Measurements from ENCODE around the gene VSIG1. TPM values are rescaled to one million over a fixed set of nuclear protein-coding genes. Genes with fewer than 3 reads are reported as not detected.

Gene VSIG1
- total and polyA plus RNA-seq, 2 of the 8 experiments (the other 6 are each of a cell fraction or from before 2014, with no cell fraction given): 2.2 to 2.9 TPM

- no peak overlapping the region for H2AK5ac ChIP-seq (ENCODE audit: low read depth, low read length)
- TF ChIP-seq CBX5 (IDR thresholded peaks at IDR 0.05; ENCODE audit: low read depth, low read length) (no peak), KDM4A (IDR thresholded peaks at IDR 0.05; ENCODE audit: low read depth, low read length, severe bottlenecking) (no peak), RNF2 (IDR thresholded peaks at IDR 0.05; ENCODE audit: borderline replicate concordance, low read depth, low read length, missing control alignments, poor library complexity, severe bottlenecking) (no peak), USF2 (IDR thresholded peaks at IDR 0.05; ENCODE audit: low read length) (no peak), CEBPB (IDR thresholded peaks at IDR 0.05; ENCODE audit: low read depth, low read length) (no peak), EZH2 (IDR thresholded peaks at IDR 0.05; ENCODE audit: low read depth, low read length, severe bottlenecking) (no peak), CHD1 (IDR thresholded peaks at IDR 0.05; ENCODE audit: low read depth, low read length) (no peak), CHD2 (IDR thresholded peaks at IDR 0.05; ENCODE audit: low read length) (no peak), YY1 (IDR thresholded peaks at IDR 0.05; ENCODE audit: low read depth, low read length) (no peak), RBBP5 (IDR thresholded peaks at IDR 0.05; ENCODE audit: borderline replicate concordance, low read depth, low read length) (no peak), MAFK (IDR thresholded peaks at IDR 0.05; ENCODE audit: low read depth, low read length) (no peak), ZNF274 (IDR thresholded peaks at IDR 0.05; ENCODE audit: borderline replicate concordance, extremely low read depth, low read length) (no peak), SP4 (IDR thresholded peaks at IDR 0.05; ENCODE audit: low read length) (no peak), HDAC6 (IDR thresholded peaks at IDR 0.05; ENCODE audit: low read depth, low read length) (no peak)
Observed at GRCh38 chrX:108059801-108060200, 14.9 kb downstream of the VSIG1 start.

More at GRCh38 chrX:108059801-108060200, 14.9 kb downstream of the VSIG1 start:
- Histone ChIP-seq H3K23ac (ENCODE audit: insufficient read length) (no peak overlapping the region), H2BK120ac (replicated peaks; ENCODE audit: low read depth, low read length) (no peak overlapping the region), H4K91ac (replicated peaks; ENCODE audit: insufficient read length, low read length) (no peak overlapping the region), H2BK20ac (ENCODE audit: low read length) (no peak overlapping the region), H3K36me3 (ENCODE audit: control insufficient read depth in 2 of 4, insufficient read depth in 4 of 4, low read length in 3 of 4) (no peaks in the 10 kb centered on the region), H2BK12ac (ENCODE audit: low read depth, low read length) (no peak overlapping the region), H2AFZ (ENCODE audit: low read length) (no peak overlapping the region), H4K20me1 (replicated peaks in 1 of 2; ENCODE audit: control insufficient read depth in 1 of 2, insufficient read depth in 2 of 2, low read length in 2 of 2) (no peaks in the 10 kb centered on the region), H3K4ac (replicated peaks; ENCODE audit: insufficient read length, low read depth, low read length) (no peak overlapping the region), H4K5ac (ENCODE audit: insufficient read length, low read depth, low read length) (no peak overlapping the region), H3K4me3 (ENCODE audit: extremely low read depth in 1 of 4, insufficient read depth in 2 of 4, low read depth in 3 of 4, low read length in 4 of 4) (no peak overlapping the region), H3K79me1 (ENCODE audit: low read depth, low read length) (no peaks in the 10 kb centered on the region), H3K9ac (replicated peaks in 1 of 4; ENCODE audit: extremely low read depth in 1 of 4, low read depth in 3 of 4, low read length in 3 of 4) (no peak overlapping the region), H2BK15ac (ENCODE audit: low read length) (no peak overlapping the region), H4K8ac (ENCODE audit: extremely low read depth, insufficient read depth, low read length) (no peak overlapping the region), H3K56ac (replicated peaks; ENCODE audit: insufficient read length, low read depth, low read length) (no peak overlapping the region), H3K4me2 (ENCODE audit: insufficient read depth in 1 of 2, low read depth in 2 of 2, low read length in 2 of 2) (no peak overlapping the region), H3K27me3 (replicated peaks in 1 of 4; ENCODE audit: control insufficient read depth in 3 of 4, extremely low read depth in 1 of 4, insufficient read depth in 3 of 4, low read length in 3 of 4) (no peaks in the 10 kb centered on the region), H3K9me3 (ENCODE audit: insufficient read depth in 2 of 2, low read depth in 1 of 2, low read length in 1 of 2) (no peaks in the 10 kb centered on the region), H3K79me2 (ENCODE audit: control insufficient read depth in 1 of 2, insufficient read depth in 2 of 2, low read length in 2 of 2) (no peaks in the 10 kb centered on the region), H3K27ac (ENCODE audit: low read depth, low read length) (no peak overlapping the region), H2BK5ac (ENCODE audit: low read depth, low read length) (no peak overlapping the region), H3K23me2 (ENCODE audit: low read depth, low read length) (no peaks in the 10 kb centered on the region), H3K4me1 (replicated peaks in 1 of 4; ENCODE audit: control insufficient read depth in 3 of 4, insufficient read depth in 4 of 4, low read length in 3 of 4) (no peaks in the 10 kb centered on the region), H3K18ac (ENCODE audit: extremely low read depth, low read length) (no peak overlapping the region), H3K14ac (ENCODE audit: insufficient read length) (no peak overlapping the region)
- no peak for FAIRE-seq
- POLR2A ChIA-PET (ENCODE audit: partially characterized antibody): interaction anchor here (1.1 kb wide), 1 partner anchor 431 kb away, joined by 3 read pairs; the partner anchor contains the start of gene PRPS1
- no peak for DNase-seq (ENCODE audit: low read depth in 1 of 2, low spot score in 2 of 2)
- CTCF ChIA-PET (ENCODE audit: partially characterized antibody): interaction anchor here (0.8 to 2.1 kb wide), 2 partner anchors 25 to 39 kb away, joined by 3 to 9 read pairs; no protein-coding TSS in a partner anchor
- 92% methylated on average over 1 of the region's 1 CpG; no CpG with 5 or more reads in 1 of the 2 experiments for WGBS, 2 experiments (ENCODE audit: extremely low coverage in 1 of 2, insufficient coverage in 1 of 2, insufficient read length in 1 of 2, insufficient replicate concordance in 2 of 2, low coverage in 1 of 2, low lambda C conversion rate in 2 of 2, missing lambda C conversion rate in 1 of 2)
